ENCODE measurements around the gene ITPRID1. TPM values are rescaled to one million over a fixed set of nuclear protein-coding genes. Genes with fewer than 3 reads are reported as not detected.

The ITPRID1 gene
- total RNA-seq, 2 donors from 2014 or later: 5.6 to 21.8 TPM

- H3K4me3 ChIP-seq (ENCODE audit: low read length): no peak overlapping the region
- no peaks in the 10 kb centered on the region for H3K27me3 ChIP-seq (ENCODE audit: control insufficient read depth, insufficient read depth, low read length, poor library complexity, severe bottlenecking)
- H3K4me1 ChIP-seq (ENCODE audit: control insufficient read depth, insufficient read depth, low read length): no peaks in the 10 kb centered on the region
- Mint-ChIP-seq H3K36me3 (ENCODE audit: low read depth) (no peaks in the 10 kb centered on the region), H3K4me3 (no peak overlapping the region), H3K27ac (no peak overlapping the region), H3K9me3 (no peaks in the 10 kb centered on the region), H3K4me1 (no peaks in the 10 kb centered on the region), H3K27me3 (ENCODE audit: insufficient read depth) (peaks cover 1% of the 10 kb centered on the region)
- no peak overlapping the region for H3K9ac ChIP-seq (ENCODE audit: extremely low read depth, low read length, poor library complexity, severe bottlenecking)
- DNase-seq: no peak
- WGBS, 2 experiments (ENCODE audit: insufficient coverage in 1 of 2, insufficient read length in 1 of 2): 94 to 95% methylated on average over 11 to 12 of the region's 12 CpGs
- no peak for TF ChIP-seq CTCF (conservative IDR thresholded peaks at IDR 0.05)
- H3K9me3 ChIP-seq (ENCODE audit: control insufficient read depth, low read length): no peaks in the 10 kb centered on the region
- H3K27ac ChIP-seq (ENCODE audit: low read depth, low read length): no peak overlapping the region
- no peaks in the 10 kb centered on the region for H3K36me3 ChIP-seq (ENCODE audit: control insufficient read depth, insufficient read depth, low read length)
Measured at GRCh38 chr7:31679574-31680305, 165.8 kb downstream of the ITPRID1 start.

GRCh38 chr7:31683445-31684225 is 169.7 kb downstream of the ITPRID1 start:
- Histone ChIP-seq H3K9ac (ENCODE audit: extremely low read depth, low read length, poor library complexity, severe bottlenecking) (no peak overlapping the region), H3K9me3 (ENCODE audit: control insufficient read depth, low read length) (no peaks in the 10 kb centered on the region), H3K36me3 (ENCODE audit: control insufficient read depth, insufficient read depth, low read length) (no peaks in the 10 kb centered on the region), H3K4me1 (ENCODE audit: control insufficient read depth, insufficient read depth, low read length) (no peaks in the 10 kb centered on the region), H3K27ac (ENCODE audit: low read depth, low read length) (no peak overlapping the region), H3K4me3 (ENCODE audit: low read length) (no peak overlapping the region), H3K27me3 (ENCODE audit: control insufficient read depth, insufficient read depth, low read length, poor library complexity, severe bottlenecking) (no peaks in the 10 kb centered on the region)
- Mint-ChIP-seq H3K27me3 (ENCODE audit: insufficient read depth) (peaks cover 5% of the 10 kb centered on the region), H3K9me3 (no peaks in the 10 kb centered on the region), H3K27ac (no peak overlapping the region), H3K36me3 (ENCODE audit: low read depth) (no peaks in the 10 kb centered on the region), H3K4me3 (no peak overlapping the region), H3K4me1 (peaks cover 11% of the 10 kb centered on the region)
- no peak for DNase-seq
- 86 to 100% methylated on average over 3 to 5 of the region's 5 CpGs for WGBS, 2 experiments (ENCODE audit: insufficient coverage in 1 of 2, insufficient read length in 1 of 2)
- TF ChIP-seq CTCF (conservative IDR thresholded peaks at IDR 0.05): no peak

- H3K9me3 Mint-ChIP-seq: no peaks in the 10 kb centered on the region
- H3K27ac ChIP-seq (ENCODE audit: low read depth, low read length): no peak within 1 kb of the TSS
- peaks cover 17% of the 10 kb centered on the region for H3K4me1 Mint-ChIP-seq
- WGBS, 2 experiments (ENCODE audit: insufficient coverage in 1 of 2, insufficient read length in 1 of 2): 57 to 65% methylated on average over 5 to 14 of the region's 14 CpGs
- H3K4me1 ChIP-seq (ENCODE audit: control insufficient read depth, insufficient read depth, low read length): no peaks in the 10 kb centered on the region
- no peak within 1 kb of the TSS for H3K4me3 ChIP-seq (ENCODE audit: low read length)
- H3K27me3 ChIP-seq (ENCODE audit: control insufficient read depth, insufficient read depth, low read length, poor library complexity, severe bottlenecking): no peaks in the 10 kb centered on the region
- no peaks in the 10 kb centered on the region for H3K36me3 ChIP-seq (ENCODE audit: control insufficient read depth, insufficient read depth, low read length)
- no peak within 1 kb of the TSS for H3K9ac ChIP-seq (ENCODE audit: extremely low read depth, low read length, poor library complexity, severe bottlenecking)
- DNase-seq: peak; percentile 77
- H3K4me3 Mint-ChIP-seq: no peak within 1 kb of the TSS
- peak within 1 kb of the TSS; percentile 12 for H3K27ac Mint-ChIP-seq
- no peak for TF ChIP-seq CTCF (conservative IDR thresholded peaks at IDR 0.05)
- peaks cover 4% of the 10 kb centered on the region for H3K27me3 Mint-ChIP-seq (ENCODE audit: insufficient read depth)
- H3K36me3 Mint-ChIP-seq (ENCODE audit: low read depth): no peaks in the 10 kb centered on the region
- H3K9me3 ChIP-seq (ENCODE audit: control insufficient read depth, low read length): no peaks in the 10 kb centered on the region
Measured at GRCh38 chr7:31687024-31687748, 173.3 kb downstream of the ITPRID1 start, which contains the start of gene PPP1R17. PPP1R17 (plus strand) TSS chr7:31687215; CDS start chr7:31692442, 5,227 bp downstream.

Measured in endodermal cell (in vitro differentiated cells).